Measurements from ENCODE around the gene APP.

Gene APP

DNA sequence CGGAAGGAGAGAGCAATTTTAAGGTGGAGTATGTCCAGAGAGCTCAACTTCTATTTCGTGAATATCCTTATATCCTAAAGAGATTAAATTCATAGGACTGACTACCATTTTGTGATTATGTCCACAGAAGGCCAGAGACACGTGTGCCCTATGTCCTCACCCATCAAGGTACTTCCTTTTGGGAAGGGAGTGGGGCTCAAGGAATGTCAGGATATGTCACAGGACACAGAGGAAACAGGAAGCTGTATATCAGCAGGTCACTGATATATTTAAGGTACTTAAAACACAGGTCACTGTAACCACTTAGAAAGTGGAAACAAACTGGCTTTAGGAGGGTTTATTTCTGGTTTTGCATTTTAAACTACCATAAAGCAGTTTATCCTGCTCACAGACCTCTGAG, 184.6 kb downstream of the APP start:
- in situ Hi-C loops (cut with MboI; ENCODE audit: low sequenced_read_pairs): no loop called here

- in situ Hi-C loops (cut with MboI; ENCODE audit: low sequenced_read_pairs): no loop called here
These were observed 186.0 kb downstream of the APP start for GRCh38 chr21:25984538-25984937.

DNA sequence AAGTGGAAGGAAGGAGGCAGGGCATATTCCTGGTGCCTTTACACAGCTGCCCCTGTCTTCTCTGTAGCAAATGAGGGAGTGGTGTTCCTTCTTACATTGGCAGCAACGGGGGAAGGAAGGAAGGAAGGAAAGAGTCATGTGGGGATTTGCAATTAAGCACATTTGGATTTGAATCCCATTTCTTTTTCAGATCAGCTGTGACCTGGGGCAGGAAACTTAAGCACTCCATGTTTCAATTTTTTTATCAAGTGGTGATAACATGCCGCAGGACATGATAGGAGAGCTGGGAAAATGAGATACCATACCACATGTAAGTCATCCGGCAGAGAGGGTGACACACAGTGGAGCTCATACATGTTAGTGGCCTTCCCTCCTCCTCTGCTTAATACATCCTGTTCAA, 186.8 kb downstream of the APP start:
- in situ Hi-C loops (cut with MboI; ENCODE audit: low sequenced_read_pairs): no loop called here

DNA sequence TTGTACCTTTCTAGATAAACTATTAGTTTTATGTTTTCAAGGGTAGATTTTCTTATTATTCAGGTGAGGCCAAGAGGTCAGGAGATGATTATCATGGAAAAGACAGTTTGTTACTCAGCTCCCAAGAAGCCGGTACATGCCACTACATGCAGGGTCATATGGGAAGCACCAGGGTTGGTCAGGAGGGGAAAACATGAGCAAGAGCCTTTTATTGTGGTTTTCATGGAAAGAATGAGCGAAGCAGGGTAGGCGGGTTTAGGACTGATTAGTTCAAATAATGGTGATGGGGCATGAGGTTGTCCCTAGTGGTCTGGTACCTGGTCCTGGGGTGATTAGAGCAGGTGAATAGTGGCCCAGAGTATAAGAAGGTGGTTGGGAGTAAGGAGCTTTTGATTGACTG, 189.9 kb downstream of the APP start:
- in situ Hi-C loops (cut with MboI; ENCODE audit: low sequenced_read_pairs): no loop called here

GRCh38 chr21:25979845-25980616, 190.5 kb downstream of the APP start:
- in situ Hi-C loops (cut with MboI; ENCODE audit: low sequenced_read_pairs): no loop called here

GRCh38 chr21:25977068-25977611, 193.4 kb downstream of the APP start:
- in situ Hi-C loops (cut with MboI; ENCODE audit: low sequenced_read_pairs): no loop called here

DNA sequence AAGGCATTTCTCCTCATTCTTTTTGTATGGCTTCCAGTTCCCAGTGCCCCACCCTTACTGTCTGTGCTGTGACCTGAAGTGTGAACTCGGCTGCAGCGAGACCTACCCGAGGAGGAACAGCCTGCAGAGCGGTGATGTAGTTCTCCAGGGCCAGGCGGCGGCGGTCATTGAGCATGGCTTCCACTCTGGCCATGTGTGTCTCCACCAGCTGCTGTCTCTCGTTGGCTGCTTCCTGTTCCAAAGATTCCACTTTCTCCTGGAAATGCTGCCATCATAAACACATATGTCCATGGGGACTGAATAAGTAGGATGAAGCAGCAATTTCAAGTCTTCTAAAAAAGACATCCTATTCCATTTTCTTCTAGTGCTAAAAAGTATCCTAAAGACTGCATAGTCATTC, 195.6 kb downstream of the APP start:
- in situ Hi-C loops (cut with MboI; ENCODE audit: low sequenced_read_pairs): no loop called here

DNA sequence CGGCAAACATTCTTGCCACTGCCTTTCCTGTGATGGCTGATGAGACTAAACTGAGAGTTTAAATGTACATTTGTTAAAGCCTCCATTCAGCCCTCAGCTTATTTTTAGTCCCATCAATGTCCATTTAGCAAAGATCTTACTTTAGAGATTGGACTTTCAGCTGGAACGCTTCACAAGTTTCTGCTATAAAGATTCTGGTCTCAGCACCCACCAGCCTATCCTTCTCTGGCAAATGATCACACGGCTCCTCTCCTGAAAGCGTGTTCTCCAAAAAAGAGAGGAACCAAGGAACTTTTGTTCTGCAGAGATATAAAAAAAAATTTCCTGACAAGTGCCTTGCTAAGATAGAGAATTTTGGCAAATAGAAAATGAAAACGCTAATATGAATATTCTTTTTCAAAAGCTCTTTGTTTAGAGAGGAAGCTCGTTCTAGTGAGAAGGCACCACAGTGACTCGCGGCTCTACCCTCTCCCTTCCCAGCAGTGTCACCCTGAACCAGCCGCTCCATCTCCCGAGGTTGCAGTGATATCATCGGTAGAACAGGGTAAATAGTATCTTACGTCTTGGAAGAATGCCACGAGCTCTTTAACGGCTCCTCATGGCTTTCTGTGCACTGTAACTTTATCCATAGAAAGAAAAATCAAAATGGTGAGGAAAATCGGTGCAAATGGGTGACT, 200.2 kb downstream of the APP start:
- in situ Hi-C loops (cut with MboI; ENCODE audit: low sequenced_read_pairs): no loop called here

- in situ Hi-C loops (cut with MboI; ENCODE audit: low sequenced_read_pairs): no loop called here
These were observed 202.6 kb downstream of the APP start for GRCh38 chr21:25967901-25968438.

GRCh38 chr21:25967181-25967900, 203.2 kb downstream of the APP start:
- in situ Hi-C loops (cut with MboI; ENCODE audit: low sequenced_read_pairs): no loop called here

DNA sequence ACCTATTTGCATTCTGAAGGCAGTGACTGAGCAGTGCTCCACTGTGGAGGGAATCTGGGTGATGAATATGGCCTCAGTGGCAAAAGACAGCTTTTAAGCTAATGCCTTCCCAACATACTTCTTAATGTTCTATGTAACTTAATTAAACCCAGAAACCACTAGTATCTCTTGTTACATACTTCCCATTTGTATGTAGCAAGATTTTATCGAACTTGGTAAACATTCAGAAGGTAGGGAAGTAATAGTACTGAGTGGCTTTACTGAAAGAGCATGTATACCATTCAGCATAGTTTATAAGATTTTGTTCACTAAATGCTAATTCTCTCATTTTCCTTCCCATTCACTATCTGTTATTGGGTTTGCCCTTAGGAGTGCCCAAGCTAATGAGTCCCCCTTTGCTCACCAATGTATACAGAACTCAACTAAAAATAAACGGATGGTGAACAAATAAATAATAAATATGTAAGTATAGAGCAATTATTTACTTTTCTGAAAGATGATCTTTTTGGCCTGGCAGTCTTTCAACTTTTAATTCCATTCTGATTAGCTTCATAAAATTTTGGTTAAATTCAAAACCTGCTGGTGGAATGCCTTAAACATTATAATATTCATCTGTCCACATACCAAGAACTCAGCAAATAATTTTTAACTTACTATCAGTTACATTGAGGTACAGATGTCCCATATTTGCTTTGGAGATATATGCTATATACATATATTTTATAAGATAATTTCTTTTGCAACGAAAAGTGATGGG, 204.4 kb downstream of the APP start:
- in situ Hi-C loops (cut with MboI; ENCODE audit: low sequenced_read_pairs): no loop called here

- in situ Hi-C loops (cut with MboI; ENCODE audit: low sequenced_read_pairs): no loop called here
These were observed 205.6 kb downstream of the APP start for GRCh38 chr21:25964926-25965325.

DNA sequence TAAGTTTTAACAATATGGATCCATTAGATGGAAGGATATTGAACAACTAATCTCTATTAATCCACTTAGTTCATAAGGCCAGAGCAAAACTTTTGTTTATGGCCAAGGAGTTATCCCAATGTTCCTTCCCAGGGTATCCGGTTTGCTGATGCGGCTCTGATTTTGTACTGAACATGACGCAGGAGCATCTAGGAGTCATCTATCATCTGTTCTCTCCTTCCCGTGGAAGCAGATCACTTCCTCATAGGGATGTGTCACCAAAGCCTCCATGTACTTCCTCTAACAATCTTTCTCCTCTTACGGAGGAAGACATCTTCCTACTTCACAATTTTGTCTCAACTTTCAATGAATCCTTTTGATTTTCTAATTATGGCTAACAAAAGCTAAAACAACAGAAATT, 206.6 kb downstream of the APP start:
- in situ Hi-C loops (cut with MboI; ENCODE audit: low sequenced_read_pairs): no loop called here

- in situ Hi-C loops (cut with MboI; ENCODE audit: low sequenced_read_pairs): no loop called here
These were observed 207.4 kb downstream of the APP start for GRCh38 chr21:25963181-25963580.

- in situ Hi-C loops (cut with MboI; ENCODE audit: low sequenced_read_pairs): no loop called here
These were observed 209.5 kb downstream of the APP start for GRCh38 chr21:25961042-25961441.

- in situ Hi-C loops (cut with MboI; ENCODE audit: low sequenced_read_pairs): no loop called here
These were observed 210.2 kb downstream of the APP start for GRCh38 chr21:25960402-25960801.

DNA sequence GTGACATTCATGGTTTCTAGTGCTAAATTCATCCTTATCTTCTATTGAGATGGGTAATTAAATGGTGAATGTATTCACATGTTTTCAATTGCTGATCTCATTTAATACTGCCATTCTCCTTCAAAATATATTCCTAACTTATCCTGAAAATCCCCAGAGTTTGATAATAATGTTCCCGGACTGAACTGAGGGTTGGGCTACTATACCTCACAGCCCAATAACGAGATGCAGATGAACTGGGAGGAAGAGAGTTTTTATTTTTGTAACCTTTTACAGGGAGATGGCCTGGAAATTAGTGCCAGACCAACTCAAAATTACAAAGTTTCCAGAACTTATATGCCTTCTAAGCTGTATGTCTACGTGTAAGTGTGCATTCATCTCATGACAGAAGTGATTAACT, 210.8 kb downstream of the APP start:
- in situ Hi-C loops (cut with MboI; ENCODE audit: low sequenced_read_pairs): no loop called here

GRCh38 chr21:25956993-25957714, 213.4 kb downstream of the APP start:
- in situ Hi-C loops (cut with MboI; ENCODE audit: low sequenced_read_pairs): no loop called here

DNA sequence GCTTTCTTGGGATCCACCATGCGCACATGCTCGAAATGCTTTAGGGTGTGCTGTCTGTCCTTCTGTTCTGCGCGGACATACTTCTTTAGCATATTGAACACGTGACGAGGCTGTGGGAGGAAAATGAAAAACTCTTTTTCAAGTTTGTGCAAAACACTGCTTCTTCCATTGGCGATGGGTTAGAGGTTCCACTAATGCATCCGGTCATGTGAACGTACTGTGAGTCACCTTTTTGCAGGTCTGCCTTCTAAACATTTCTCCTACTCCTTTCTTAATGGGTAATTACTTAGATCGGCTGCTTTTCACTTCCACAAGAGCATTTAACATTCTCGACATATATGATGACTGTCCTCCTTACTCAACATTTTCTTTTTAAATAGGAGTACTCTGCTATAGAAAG, 214.9 kb downstream of the APP start:
- in situ Hi-C loops (cut with MboI; ENCODE audit: low sequenced_read_pairs): no loop called here

DNA sequence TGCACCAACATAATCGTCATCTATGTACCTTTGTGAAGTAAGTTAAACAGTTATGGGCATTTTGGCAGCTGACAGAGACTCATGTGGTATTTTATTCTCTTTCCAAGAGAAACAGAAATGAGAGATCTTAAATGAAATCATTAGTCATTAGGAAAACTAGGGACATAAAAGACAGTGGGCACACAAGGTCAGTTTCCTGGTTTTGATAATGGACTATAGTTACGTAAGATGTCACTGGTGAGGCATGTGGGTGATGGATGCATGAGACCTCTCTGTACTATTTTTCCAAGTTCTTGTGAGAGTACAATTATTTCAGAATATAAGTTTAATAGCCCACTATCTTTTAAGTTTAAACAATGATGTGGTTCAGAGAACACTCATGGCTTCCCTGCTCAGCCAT, 216.9 kb downstream of the APP start:
- in situ Hi-C loops (cut with MboI; ENCODE audit: low sequenced_read_pairs): no loop called here

Data from hTERT RPE-1 (cell line).